CD4-positive, alpha-beta T cell treated with Interleukin-10 for 1 hour (primary cell): ENCODE measurements around the gene TMEM175.
"Not testable (repeated sequence)": the region's sequence is repeated elsewhere in the genome, so short reads cannot be mapped to it uniquely, and the experiment has no call there.

Experiments
- DNase-seq: peaks from one replicate; pipeline ENCODE4 v3.0.0-alpha.2; 2020

Gene TMEM175

DNA sequence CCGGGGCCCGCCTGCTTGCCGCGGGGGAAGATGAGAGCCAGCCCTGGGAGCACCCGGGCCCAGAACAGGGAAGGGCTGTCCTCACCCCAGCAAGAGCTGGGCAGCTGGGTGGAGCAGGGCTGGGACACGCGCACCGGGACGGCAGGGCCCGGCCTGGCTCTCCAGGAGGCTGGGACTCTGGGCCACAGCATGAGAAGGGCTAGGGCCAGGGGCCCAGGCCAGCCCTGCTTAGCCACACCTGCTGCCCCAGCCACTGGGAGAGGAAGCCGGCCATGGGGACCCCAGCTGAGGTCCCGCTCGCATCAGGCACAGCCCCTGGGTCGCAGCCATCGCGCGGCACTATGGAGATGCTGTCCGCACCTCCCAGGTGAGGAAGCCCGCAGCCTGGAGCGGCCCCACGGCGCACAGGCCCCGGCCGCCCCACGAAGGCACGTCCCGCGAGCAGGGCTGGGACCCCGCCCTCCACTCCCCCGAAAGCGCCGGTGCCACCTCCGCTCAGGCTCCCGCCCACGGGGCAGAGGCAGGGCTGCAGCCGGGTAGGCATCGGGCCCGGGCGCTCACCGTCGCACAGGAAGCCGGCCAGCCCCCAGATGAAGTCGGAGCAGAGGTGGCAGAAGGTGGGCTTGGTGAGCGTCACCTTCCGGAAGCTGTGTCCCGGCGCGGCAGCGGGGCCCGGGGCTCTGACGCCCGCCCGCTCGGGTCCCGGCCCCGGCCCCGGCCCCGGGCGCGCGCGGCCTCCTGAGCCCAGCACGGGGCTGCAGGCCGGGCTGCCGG, 40.6 kb downstream of the TMEM175 start:
- DNase-seq, result peak; percentile 66

DNA sequence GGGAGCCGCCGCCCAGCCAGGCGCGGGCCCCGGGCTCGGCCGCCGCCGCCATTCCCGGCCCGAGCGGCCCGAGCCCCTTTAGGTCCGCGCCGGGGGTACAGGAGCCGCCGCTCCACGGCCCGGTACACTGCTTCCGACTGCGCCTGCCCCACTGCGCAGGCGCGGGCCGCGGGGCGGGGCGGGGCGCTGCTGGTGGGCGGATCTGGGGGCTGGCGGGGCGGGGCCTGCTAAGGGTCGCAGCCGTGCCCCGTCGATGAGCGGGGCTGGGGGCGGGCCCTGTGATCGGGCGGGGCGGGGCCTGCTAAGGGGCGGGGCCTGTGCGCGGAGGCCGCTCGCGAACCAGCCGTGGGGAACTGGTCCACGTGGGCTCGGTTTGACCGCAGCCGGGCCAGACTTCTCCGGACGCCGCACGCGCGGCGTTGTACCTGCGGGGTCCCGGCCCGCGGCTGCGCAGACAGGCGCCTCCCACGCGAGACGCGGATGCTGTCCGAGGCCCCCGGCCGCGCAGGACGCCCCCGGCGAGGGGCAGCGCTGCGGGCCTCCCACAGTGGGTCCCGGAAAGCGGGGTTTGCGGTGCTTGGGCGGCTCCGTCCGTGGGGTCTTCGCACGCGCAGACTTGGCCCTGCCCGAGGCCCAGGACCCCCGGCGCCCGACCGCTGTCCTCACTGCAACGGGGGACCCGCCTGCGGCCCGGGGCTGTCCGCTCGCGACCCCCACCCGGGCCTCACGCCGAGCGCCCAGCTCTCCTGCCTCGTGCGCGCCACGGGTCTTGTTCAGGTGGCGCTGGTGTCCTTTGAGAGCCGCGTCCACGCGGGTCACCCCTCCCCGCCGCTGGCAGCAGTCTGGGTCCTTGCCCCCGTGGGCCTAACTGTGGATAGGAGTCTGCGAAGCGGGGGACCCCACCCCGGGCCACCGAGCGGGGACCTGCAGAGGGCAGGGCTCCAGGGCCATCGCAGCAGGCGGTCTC, 41.5 kb downstream of the TMEM175 start, which contains the start of gene DGKQ:
Gene DGKQ (minus strand): TSS at position 139 of the 967 bp plus-strand sequence. CDS start 87 bp downstream, at position 52.
- DNase-seq, result peak; percentile 93

DNA sequence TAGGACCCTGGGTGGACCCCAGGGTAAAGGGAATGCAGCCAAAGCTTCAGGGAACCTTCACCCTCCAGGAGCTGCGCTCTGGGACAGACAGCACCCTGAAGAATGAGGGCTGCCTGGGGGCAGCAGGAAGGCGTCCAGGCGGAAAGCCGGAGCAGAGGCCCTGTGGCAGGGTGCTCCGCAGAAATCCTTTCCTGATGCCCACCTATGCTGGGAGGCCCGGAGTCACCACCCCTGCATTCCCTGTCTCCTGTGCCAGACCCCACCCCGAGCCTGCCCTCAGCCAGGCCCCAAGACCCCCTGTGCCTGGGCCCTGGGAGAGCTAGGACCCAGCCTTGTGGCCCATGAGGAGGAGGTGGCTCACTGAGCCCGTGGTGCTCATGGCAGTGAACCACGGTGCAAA, 42.4 kb downstream of the TMEM175 start:
- DNase-seq, result no peak

DNA sequence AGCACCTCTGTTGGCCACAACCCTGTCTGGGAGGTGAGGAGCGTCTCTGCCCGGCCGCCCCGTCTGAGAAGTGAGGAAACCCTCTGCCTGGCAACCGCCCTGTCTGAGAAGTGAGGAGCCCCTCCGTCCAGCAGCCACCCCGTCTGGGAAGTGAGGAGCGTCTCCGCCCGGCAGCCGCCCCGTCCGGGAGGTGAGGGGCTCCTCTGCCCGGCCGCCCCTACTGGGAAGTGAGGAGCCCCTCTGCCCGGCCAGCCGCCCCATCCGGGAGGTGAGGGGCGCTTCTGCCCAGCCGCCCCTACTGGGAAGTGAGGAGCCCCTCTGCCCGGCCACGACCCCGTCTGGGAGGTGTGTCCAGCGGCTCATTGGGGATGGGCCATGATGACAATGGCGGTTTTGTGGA, 43.8 kb downstream of the TMEM175 start:
- not testable (repeated sequence) for DNase-seq

DNA sequence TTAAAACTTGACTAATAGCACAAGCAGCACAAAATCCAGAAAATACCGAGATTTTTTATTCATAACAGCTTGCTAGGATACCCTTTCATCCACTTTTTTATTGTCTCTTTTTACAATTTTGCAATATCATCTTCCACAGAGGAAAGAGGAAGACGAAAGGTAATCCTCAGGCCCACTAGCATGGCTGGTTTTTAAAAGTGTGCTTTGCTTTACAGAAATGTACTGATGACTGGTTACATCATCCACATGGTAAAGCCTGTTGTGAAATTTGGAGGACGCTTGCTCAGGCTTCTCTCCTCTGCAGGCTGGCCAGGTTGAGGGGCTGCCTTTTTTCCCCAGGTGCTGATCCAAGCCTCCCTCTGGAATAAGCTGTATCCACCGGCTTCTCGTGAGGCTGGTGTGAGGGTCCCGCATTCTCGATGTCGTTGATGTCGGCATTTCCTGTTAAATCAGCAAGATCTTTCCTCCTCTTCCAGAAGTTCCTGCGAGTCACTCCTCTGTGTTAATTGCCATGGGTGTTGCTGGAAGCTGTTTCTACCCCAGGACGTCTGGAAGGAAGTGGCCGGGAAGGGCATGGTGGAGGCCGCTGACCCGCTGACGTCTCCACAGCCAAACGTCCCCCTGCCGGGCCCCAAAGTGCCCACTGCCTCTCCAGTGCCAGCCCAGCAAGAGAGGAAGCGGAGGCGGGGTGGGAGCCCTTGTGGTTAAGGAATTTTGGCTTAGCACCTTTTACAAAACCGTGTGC, 46.9 kb downstream of the TMEM175 start:
- DNase-seq, result no peak

DNA sequence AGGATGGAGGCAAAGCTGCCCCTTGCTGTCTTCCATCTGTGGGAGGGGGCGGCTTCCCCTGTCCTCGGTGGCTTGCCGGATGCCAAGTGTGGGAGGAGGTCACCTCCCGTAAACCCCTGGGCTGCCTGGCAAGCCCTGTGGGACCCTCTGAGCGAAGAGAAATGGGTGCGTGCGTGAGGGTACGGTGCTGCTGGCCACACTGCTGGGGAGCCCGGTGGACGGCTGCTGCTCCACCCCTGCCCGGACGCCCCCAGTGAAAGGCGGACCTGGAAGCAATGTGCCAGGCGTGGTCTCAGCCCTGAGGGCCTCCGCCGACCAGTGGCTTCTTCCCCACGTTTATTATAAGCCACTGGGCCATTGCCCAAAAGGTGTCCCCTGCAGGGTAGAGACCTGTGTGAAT, 50.0 kb downstream of the TMEM175 start:
- DNase-seq, result no peak

DNA sequence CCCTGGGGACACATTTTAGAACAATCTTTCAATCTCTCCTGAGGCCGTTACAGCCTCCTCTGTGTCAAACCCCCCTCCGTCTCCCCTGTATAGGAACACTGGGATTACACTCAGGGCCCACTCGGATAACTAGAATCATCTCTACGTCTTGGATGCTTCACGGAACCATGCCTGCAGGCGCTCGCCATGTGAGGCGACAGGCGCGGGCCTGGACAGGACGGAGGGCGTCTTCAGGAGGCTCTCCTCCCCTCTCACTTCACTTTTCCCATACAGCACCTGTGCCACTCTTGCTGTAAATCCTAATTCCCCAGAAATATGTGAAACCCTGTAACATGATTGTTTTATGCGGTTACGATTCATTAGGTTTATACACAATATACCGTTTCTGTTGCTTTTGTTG, 50.6 kb downstream of the TMEM175 start:
- no peak for DNase-seq

DNA sequence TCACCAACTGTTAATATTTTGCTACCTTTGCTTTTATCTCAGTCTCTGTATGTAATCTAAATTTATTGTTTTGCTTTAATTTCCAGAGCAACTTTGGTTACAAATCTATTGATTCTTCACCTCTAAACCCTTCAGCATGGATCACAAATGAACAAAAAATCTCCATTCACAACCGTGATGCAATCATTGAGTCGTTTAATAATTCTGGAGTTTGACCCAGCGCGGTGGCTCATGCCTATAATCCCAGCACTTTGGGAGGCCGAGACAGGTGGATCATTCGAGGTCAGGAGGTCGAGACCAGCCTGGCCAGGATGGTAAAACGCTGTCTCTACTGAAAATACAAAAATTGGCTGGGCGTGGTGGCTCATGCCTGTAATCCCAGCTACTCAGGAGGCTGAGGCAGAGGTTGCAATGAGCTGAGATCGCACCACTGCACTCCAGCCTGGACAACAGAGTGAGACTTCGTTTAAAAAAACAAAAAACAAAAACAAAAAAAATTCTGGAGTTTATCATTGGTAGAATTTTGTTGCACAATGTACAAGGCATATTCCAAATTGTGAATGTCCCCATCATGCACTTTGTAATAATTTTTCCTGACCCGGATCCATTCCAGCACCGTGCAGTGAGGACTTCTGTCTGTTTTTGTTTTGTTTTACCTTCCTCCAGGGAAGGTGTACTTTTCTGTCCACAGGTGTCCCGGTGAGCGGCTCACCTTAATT, 52.2 kb downstream of the TMEM175 start:
- no peak for DNase-seq

DNA sequence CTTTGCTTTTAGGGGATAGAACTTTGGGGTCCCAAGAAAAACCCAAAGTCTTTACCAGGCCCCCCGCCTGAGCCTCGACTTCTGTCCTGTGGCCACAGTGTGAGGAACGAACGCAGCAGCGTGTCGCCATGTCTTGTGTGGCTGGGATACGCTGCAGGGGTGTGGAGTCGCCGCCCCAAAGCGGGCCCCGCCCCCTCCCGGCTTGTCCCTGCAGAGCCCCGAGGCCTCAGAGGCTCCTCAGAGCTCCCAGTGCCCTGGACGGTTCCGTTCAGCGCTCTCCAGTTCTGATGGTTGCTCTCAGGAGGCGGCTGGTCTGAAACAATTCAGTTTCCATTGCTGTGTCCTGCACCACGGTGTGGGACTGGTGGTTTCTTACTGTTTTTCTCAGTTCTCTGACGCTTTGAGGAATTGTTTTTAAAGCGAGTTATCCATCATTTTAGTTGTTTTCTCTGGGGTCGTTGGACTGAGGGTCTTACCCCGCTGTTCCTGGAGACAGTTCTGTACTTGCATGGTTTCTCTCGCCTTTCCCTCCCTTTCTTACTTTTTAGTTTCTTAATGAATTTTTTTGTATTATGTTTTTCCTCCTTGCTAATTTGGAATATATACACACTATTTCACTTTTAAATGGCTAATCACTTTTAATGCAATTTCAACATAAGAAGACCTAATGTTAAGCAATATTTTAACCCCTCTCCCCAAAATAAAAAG, 53.0 kb downstream of the TMEM175 start:
- DNase-seq, result peak; percentile 70

DNA sequence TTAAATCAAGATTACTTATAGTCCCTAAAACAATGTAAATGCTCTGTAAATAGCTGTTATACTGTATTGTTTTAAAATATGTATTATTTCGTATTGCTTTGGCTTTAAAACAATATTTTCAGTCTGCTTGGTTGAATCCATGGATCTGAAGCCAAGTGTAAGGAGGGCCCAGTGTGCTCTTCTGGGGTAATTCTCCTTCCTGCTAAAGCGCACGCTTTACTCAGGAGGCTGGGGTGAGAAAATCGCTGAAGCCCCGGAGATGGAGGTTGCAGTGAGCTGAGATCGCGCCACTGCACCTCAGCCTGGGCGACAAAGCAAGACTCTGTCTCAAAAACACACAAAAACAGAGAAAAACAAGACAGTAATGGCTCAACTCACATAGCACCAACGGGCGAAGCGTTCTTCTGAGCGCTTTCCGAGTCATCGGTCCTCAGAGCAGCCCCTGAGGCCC, 54.2 kb downstream of the TMEM175 start:
- DNase-seq, result no peak

DNA sequence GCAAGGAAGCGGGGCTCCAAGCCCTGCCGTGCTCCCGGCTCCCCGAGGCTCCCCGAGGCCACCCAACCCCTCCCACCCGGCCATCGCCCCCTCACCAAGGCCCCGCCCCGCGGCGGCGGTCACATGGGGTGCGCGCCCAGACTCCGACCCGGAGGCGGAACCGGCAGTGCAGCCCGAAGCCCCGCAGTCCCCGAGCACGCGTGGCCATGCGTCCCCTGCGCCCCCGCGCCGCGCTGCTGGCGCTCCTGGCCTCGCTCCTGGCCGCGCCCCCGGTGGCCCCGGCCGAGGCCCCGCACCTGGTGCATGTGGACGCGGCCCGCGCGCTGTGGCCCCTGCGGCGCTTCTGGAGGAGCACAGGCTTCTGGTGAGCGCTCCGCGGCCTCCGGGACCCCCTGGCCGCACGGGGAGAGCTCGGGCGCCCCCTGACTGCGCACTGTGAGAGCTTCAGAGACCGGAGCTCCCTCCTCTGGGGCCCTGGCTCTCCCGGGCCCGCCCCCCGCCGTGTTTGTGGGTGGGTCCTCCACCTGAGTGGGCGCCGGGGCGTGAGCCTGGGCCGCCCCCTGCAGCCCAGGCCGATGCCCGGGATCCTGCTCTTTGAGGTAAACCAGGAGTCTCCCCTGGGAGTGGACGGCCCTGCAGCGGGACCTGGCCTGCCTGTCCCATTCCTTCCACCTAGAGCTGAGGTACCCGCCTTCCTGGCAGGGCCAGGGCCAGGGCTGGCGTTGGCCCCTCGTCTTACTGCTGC, 54.8 kb downstream of the TMEM175 start, which contains the start of gene IDUA:
Gene IDUA (plus strand): TSS at position 166 of the 745 bp plus-strand sequence. CDS start 41 bp downstream, at position 207.
- peak; percentile 86 for DNase-seq

DNA sequence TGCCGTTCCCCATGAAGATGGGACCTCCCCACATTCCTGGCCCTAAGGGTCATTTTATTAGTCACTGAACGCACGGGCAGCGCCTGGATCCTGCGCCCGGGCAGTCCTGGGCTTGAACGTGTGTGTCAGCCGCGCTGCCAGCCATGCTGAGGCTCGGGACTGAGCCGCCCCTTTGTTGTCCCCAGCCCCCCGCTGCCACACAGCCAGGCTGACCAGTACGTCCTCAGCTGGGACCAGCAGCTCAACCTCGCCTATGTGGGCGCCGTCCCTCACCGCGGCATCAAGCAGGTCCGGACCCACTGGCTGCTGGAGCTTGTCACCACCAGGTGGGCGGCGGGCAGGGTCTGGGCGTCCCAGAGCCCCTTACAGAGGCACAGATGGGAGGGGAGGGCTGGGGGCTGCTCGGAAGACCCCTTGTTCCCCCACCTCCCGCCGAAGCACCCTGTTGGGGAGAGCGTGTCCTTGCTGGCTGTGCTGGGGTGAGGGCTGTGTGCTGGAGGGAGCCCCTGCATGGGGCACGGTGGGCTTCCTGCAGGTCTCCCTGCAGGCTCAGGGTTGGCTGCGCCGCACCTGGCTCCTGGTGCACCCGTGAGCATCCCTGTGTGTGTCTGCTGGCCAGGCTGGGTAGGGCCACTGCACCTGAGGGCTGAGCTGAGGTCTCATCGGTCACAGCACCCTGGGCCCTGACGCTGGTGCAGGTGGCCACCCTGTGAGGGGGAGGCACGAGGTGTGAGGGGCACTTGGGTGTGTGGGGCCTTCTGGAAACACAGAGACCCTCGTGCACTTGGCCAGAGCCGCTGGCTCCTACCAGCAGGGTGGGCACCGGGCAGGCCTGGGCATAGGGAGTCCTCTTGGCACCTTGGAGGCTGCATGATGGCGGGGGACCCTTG, 55.6 kb downstream of the TMEM175 start:
- no peak for DNase-seq

DNA sequence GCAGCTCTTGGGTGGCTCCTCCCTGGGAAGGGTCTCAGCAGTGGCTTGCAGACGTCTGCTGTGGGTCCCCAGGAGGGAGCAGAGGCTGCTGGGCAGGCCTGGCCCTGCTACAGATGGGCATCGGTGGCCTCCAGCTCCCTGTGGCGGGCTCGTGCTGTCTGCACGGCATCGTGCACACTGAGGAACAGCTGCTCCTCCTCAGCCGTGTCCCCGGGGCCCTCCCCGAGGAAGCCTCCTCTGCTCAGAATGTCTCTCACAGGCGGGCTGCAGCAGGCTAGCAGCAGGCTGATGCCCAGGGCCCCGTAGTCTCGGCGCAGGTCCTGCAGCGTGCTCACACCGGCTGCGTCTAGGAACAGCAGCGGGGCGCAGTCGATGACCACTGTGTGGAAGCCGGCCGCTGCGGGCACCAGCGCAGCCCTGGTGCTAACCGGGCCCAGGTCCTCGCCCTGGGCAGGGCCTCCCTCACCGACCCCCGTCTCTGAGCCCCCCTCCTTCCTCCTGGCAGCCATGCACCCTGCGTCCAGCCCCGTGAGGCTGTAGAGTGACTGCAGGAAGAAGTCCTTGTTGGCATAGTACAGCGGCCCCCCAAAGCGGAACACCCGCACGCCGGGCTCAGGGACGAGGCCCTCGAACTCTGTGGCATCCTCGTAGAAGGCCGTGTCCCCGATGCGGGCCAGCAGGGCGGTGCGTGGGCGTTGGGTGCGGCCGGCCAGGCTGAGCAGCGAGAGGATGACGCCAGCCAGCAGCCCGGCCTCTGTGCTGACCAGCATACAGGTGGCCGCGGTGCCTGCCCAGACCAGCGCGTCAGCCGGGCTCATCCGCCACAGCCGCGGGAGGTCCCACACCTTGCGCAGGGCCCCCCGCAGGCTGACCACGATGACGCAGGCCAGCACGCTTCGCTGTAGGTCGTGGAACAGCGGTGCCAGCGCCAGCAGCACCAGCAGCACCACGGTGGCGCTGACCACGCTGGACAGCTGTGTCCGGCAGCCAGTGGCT, 56.8 kb downstream of the TMEM175 start:
- DNase-seq, result no peak

DNA sequence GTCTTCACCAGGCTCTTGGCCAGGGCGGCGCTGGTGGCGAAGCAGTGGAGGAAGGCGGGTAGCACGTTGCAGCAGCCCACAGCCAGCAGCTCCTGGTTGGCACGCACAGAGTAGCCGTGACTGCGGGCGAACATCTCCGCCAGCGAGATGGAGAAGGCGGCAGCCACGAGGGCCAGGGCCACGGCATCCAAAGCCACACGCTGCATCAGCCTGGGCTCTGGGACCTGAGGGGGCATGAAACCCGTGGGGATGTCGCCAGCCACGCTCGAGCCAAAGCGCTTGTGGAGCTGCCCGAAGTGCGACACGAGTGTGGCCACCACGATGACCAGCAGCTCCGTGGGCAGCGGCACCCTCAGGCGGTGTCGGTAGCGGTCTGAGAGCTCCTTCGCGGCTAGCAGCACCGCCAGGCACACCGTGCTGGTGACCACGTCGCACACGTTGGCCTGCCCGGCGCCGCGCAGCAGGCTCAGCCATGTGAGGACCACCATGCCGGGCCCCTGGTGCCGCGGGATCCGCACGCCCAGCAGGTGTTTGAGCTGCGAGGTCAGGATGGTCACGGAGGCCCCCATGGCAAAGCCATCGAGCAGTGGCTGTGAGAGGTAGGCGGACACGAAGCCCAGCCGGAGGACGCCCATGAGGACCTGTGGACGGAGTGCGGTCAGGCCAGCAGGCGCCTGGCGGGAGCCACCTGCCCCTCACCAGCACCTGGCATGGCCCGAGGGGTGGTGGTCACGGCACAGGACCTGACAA, 57.6 kb downstream of the TMEM175 start:
- no peak for DNase-seq

DNA sequence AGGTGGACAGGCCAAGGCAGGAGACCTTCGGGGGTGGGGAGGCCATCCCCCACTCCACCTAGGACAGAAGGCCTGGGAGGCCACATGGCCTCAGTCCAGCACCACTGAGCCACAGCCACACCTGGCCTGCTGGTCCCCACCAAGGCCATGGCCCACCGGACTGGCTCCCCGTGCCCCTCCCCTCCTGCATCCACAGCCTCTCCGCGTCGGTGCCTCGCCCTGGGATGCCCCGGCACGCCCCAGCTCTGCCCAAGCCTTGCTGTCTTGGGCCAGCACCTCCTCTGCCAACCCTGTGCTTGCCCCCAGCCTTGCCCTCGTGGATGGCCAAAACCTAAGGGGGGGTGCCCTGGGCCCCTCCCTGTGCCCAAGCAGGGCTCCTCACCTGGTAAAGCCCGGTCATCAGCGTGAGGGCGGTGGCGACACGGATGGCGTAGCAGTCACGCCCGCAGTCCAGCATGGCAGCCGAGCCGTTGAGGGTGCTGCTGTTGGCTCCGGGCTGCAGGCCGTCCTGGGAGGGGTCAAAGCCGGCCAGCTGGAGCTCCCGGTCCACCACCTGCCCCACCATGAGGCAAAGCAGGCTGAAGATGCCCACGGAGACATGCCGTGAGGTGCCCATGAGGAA, 58.6 kb downstream of the TMEM175 start:
- DNase-seq, result no peak

DNA sequence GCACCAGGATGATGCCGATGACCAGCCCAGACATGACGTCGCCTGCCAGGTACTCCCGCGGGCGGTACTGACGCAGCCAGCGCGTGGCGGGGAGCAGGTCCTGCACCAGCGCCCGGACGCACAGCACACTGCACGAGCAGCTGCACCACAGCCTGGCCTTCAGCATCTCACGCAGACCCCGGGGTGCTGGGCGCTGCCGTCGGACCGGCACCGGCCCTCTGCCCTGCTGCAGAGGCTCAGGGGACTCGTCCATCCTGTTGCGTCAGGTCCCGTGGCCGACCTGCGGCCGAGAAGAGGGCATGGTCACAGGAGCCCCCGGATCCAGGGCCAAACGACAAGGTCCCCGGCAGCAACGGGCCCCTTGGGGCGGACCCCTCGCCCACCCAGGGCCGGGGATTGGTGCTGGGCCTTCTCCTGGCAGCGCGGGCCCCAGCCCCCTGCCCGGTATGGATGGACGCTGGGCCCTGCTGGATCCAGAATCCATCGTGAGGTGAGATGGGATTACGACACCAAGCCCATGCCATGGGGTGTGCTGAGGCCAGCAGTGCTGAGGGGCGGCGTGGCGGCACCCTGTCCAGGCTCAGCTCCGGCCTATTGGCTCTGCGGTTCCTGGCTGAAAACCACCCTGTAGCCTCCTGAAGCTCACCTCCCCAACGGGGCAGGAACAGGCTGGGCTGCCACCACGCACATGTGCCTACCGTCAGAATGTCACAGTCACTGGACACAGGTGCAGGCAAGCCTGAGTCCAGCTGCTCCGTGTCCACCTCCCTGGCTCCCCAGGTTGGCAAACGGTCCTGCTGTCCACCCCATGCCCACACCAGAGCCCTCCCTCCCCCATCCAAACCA, 59.4 kb downstream of the TMEM175 start:
- no peak for DNase-seq
